Activated naive CD4-positive, alpha-beta T cell treated with anti-CD3 and anti-CD28 coated beads, Interleukin-2, amount 50 U/mL, for 72 hours (primary cell): Measurements from ENCODE around the gene TRPC4AP. TPM values are rescaled to one million over a fixed set of nuclear protein-coding genes. Genes with fewer than 3 reads are reported as not detected.

Experiments used
- ATAC-seq, 2 donors: fragments of 150-1000 bp; cut with Tn5 transposase; 2 replicates each; pipeline ENCODE4 v1.10.0; 2021; ENCODE audit warnings: mild to moderate bottlenecking in 2 of 2, moderate library complexity in 2 of 2
- DNase-seq, 2 donors: peaks; one replicate each; pipeline ENCODE4 v3.0.0; 2021 to 2022; ENCODE audit warnings: low spot score in 2 of 2
- H3K27ac Mint-ChIP-seq, 2 donors: one replicate each; pipeline ENCODE4 v1.8.0; 2022; ENCODE audit warnings: mild to moderate bottlenecking in 2 of 2, mixed read lengths in 2 of 2
- H3K36me3 Mint-ChIP-seq, 2 donors: one replicate each; pipeline ENCODE4 v1.8.0; 2022; ENCODE audit warnings: mixed read lengths in 2 of 2
- H3K9me3 Mint-ChIP-seq, 2 donors: one replicate each; pipeline ENCODE4 v1.8.0; 2022; ENCODE audit warnings: mixed read lengths in 2 of 2
- total RNA-seq, 2 donors: library from RNA; stranded (reverse); gene quantifications; one replicate each; pipeline ENCODE4 v1.2.3, GENCODE V29; 2022

TRPC4AP gene
- total RNA-seq, 2 donors from 2014 or later, result 44.6 to 51.3 TPM

DNA sequence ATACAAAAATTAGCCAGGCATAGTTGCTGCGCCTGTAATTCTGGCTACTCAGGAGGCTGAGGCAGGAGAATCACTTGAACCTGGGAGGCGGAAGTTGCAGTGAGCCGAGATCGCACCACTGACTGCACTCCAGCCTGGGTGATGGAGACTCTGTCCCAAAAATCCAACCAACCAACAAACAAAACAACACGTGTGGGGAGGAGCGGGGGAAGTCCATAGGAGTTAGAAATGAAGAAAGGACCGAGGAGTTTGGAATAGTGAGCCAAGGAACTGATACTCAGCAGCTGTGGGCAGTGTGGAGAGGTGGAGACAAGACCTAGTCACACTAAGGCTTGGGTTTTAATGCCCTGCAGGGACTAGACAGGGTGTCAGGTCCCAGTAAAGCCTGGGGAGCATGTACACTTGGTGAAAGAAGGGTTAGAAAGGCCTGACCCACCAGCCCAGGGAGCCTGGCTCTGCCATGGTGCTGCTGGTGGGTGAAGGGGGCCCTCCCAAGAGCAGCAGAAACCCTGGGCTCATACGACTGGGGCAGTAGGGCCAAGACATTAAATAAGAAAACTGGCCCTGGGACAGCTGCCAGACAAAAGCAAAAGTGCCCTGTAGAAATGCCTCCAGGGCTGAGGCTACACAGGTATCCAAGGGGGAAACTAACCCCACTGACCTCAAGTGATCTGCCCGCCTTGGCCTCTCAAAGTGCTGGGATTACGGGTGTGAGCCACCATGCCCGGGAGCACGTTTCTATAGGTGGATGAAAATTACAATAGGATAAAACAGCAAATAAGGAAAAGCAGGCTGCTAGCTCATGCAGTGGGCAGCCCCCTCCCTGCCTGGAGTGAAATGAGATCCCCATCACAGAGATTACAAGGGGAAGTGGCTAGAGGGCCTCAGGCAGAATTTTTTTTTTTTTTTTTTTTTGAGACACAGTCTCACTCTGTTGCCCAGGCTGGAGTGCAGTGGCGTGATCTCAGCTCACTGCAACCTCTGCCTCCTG is 78.9 kb downstream of the TRPC4AP start:
- H3K9me3 Mint-ChIP-seq, result no peaks in the 10 kb centered on the region
- peaks cover 4 to 5% of the 10 kb centered on the region in 2 donors for H3K36me3 Mint-ChIP-seq
- ATAC-seq (no peak), DNase-seq (peak in 1 of 2 donors; percentile 3)
- peak overlapping the region; percentile 21 to 73 for H3K27ac Mint-ChIP-seq

- Mint-ChIP-seq H3K9me3 (no peaks in the 10 kb centered on the region), H3K36me3 (peaks cover 4 to 7% of the 10 kb centered on the region in 2 donors), H3K27ac (peak overlapping the region in 1 of 2 donors; percentile 29)
- DNase-seq, result no peak
- no peak for ATAC-seq
Observed at GRCh38 chr20:35012227-35013069, 80.2 kb downstream of the TRPC4AP start.

GRCh38 chr20:35011589-35012226 is 80.9 kb downstream of the TRPC4AP start:
- H3K9me3 Mint-ChIP-seq, result no peaks in the 10 kb centered on the region
- ATAC-seq, result no peak
- H3K27ac Mint-ChIP-seq, result peak overlapping the region in 1 of 2 donors; percentile 29
- peaks cover 4 to 7% of the 10 kb centered on the region in 2 donors for H3K36me3 Mint-ChIP-seq
- DNase-seq, result no peak

DNA sequence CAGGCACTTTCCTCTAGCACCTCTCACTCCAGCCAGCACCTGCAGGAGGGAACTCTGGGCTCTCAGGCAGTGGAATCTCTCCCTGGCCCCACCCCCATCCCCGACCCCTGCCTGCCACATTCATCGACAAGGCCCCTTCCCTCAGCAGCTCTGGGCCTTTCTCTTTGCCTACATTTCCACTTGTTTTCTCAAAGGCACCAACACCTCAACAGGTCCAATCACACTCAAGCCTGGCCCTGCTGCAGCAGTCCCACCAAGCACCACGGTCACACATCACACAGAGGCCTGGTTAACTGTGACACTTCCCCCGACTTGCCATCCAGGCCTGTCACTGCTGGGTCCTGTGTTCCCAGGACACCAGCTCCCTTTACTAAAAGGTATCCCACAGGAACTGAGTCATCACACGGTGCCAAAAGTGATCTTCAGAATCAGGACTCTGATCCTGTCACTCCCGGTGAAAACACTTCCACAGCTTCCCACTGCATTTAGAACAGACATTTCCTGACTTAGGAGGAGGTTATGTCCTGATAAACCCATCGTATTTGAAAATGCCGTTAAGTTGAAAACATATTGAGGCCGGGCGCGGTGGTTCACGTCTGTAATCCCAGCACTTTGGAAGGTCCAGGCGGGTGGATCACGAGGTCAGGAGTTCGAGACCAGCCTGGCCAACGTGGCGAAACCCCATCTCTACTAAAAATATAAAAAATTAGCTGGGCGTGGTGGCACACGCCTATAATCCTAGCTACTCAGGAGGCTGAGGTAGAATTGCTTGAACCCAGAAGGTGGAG is 82.0 kb downstream of the TRPC4AP start:
- H3K27ac Mint-ChIP-seq, result peak overlapping the region; percentile 33 to 82
- ATAC-seq (no peak), DNase-seq (no peak)
- H3K9me3 Mint-ChIP-seq, result no peaks in the 10 kb centered on the region
- H3K36me3 Mint-ChIP-seq, result peaks cover 4 to 7% of the 10 kb centered on the region in 2 donors

DNA sequence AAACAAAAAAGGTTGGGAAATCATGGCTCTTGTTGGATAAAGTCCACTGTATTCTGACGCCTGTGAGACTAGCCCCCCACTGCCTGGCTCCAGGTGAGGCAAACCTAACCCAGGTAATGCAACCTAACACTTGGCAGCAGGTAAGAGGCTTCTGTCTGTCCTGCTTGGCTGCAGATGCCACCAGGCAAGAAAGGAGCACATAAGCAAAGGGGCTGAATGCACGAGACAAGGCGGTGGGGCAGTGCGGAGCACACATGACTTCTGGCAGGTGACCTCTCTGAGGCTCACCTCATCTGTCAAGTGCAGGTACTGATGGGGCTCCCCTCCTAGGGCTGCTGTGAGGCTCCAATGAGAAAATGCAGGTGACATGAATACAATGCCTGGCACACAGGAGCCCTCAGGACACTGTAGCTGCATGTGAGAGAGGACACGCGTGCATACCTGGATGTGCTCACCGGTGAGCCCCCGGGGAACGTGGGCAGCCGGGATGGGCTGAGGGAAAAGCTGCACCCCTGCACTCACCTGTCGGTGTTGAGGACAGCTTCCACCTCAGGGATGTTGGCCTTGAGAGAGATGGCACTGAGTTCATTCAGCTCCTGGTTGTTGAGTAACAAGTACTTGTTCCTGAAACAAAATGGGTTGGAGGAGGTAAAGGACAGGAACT is 82.8 kb downstream of the TRPC4AP start:
- ATAC-seq, result no peak
- Mint-ChIP-seq H3K36me3 (peaks cover 4 to 7% of the 10 kb centered on the region in 2 donors), H3K9me3 (no peaks in the 10 kb centered on the region), H3K27ac (peak overlapping the region; percentile 9 to 33)
- peak in 1 of 2 donors; percentile 20 for DNase-seq

DNA sequence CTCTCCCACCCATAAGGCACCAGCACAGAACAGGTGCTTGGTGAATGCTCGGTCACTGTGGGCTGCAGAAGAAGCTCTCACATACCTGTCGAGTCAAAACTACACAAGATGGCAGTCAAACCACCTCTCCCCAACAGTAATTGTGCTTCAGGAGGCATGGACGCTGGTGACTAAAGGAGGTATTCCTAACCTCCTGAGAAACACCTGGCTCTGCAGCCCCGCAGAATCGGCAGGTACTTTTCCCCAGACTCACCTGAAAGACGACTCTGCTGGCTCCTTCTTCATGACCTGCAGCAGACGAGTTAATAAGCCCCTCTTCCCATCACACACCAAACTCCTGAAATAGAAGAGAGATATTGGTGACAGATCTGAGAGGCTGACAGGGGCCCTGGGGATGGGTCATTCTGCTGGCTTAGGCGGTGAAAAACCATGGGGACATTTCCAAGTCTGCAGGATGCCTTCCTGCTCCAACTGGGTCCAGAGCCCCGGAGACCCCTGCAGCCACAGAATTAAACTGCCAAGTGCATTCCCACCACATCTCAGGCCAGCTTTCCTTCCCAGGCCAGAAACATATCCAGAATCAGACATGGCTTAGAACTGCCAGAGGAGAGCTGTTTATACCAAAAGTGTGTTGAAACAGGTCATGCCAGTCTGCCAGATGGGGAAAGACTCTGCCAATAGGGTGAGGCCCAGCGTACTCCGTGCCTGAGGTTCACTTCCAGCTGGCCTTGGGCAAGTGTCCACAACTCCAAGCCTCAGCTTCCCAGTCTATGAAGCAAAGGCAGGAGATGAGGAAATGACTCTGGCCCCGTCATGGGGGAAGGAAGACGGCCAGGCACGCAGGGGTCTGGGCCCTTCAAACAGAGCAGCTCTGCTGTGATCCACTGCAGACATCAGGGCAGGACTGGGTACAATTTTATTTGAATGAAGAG is 83.9 kb downstream of the TRPC4AP start:
- ATAC-seq, result no peak
- H3K9me3 Mint-ChIP-seq, result no peaks in the 10 kb centered on the region
- peak overlapping the region; percentile 17 to 77 for H3K27ac Mint-ChIP-seq
- peak in 1 of 2 donors; percentile 21 for DNase-seq
- peaks cover 4 to 7% of the 10 kb centered on the region in 2 donors for H3K36me3 Mint-ChIP-seq

GRCh38 chr20:35007891-35008290 is 84.7 kb downstream of the TRPC4AP start:
- DNase-seq, result peak in 1 of 2 donors; percentile 31
- Mint-ChIP-seq H3K9me3 (no peaks in the 10 kb centered on the region), H3K36me3 (peaks cover 4 to 7% of the 10 kb centered on the region in 2 donors), H3K27ac (peak overlapping the region; percentile 3 to 17)
- no peak for ATAC-seq

DNA sequence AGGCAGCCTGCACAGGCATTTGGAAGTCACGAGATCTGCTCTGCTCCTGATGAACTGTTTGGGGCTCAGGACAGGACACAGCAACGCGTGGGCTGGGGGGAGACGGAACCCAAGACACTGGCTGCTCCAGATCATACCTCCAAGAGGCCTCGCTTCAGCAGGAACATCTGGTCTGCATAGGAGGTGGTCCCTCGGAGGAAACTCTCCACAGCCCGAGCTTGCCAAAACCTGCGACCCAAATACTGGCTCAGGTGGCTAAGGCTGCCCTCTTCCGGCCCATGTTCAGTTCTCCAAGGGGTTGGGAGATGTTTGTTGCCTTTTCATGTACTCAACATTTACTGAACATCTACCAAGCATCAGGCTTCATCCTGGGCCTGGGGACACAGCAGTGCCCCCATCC is 85.2 kb downstream of the TRPC4AP start:
- peak in 1 of 2 donors; percentile 33 for DNase-seq
- peak overlapping the region in 1 of 2 donors; percentile 3 for H3K27ac Mint-ChIP-seq
- H3K9me3 Mint-ChIP-seq, result no peaks in the 10 kb centered on the region
- peaks cover 4 to 7% of the 10 kb centered on the region in 2 donors for H3K36me3 Mint-ChIP-seq
- no peak for ATAC-seq

- H3K27ac Mint-ChIP-seq, result peak overlapping the region in 1 of 2 donors; percentile 65
- no peaks in the 10 kb centered on the region for H3K9me3 Mint-ChIP-seq
Observed at GRCh38 chr20:35006531-35006971, 86.1 kb downstream of the TRPC4AP start.

DNA sequence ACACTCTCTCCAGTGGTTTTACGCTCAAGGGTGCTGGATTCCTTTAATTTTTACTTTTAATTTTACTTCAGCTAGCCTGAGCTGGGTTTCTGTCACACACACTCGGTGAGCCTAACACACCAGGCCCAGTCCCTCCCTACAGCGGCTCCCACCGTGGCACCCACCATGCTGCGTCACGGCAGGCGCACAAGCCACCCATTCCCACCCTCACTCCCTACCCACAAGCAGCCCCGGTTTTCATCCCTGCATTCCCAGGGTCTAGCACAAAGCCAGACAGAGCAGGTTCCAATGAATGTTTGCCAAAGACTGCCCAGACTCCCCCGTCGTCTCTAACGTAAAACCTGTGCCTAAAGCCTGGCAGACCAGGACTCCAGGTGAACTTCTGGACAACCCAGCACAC is 86.6 kb downstream of the TRPC4AP start:
- no peak for ATAC-seq
- peak overlapping the region in 1 of 2 donors; percentile 65 for H3K27ac Mint-ChIP-seq
- H3K36me3 Mint-ChIP-seq, result peaks cover 4 to 7% of the 10 kb centered on the region in 2 donors
- H3K9me3 Mint-ChIP-seq, result no peaks in the 10 kb centered on the region
- DNase-seq, result peak in 1 of 2 donors; percentile 11

More at GRCh38 chr20:35006531-35006971, 86.1 kb downstream of the TRPC4AP start:
- DNase-seq (peak in 1 of 2 donors; percentile 31), ATAC-seq (no peak)
- H3K36me3 Mint-ChIP-seq, result peaks cover 4 to 7% of the 10 kb centered on the region in 2 donors

- ATAC-seq, result no peak
- H3K9me3 Mint-ChIP-seq, result no peaks in the 10 kb centered on the region
- DNase-seq, result peak in 1 of 2 donors; percentile 20
- no peak overlapping the region for H3K27ac Mint-ChIP-seq
- peaks cover 2 to 7% of the 10 kb centered on the region in 2 donors for H3K36me3 Mint-ChIP-seq
Observed at GRCh38 chr20:35005463-35005961, 87.1 kb downstream of the TRPC4AP start.

DNA sequence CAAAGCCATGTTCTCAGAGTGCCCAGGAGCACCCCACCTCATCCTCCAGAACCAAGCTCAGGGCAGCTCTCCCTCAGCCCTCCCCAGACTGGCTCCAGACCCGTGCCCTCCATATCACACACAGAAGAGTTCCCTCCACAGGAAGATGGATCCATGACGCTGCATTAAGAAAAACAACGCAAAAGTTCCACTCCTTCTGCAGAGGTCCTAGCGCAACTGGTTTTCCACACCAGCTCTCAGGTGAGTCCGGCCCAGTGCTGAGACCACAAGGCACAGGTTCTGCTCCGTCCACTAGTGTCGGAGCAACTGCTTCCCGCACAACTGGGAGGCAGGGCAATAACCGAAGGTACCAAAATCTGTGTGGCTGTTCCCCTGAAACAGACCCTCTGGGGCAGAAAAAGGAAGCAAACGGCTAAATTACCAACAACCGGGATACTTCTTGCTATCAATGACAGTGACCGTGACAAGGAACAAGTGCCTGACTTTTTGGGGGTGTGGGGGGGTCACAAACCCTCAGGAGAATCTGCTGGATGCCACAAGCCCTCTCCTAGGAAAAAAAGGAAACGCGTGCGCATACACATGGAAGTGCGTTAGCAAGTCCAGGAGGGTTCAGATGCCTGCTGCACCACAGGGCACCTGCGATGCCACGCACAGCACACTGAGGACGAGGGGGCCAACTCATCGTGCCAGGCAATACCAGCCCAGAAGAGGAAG is 87.7 kb downstream of the TRPC4AP start:
- ATAC-seq (no peak), DNase-seq (no peak)
- H3K36me3 Mint-ChIP-seq, result peaks cover 0 to 7% of the 10 kb centered on the region in 2 donors
- H3K27ac Mint-ChIP-seq, result peak overlapping the region; percentile 27 to 73
- H3K9me3 Mint-ChIP-seq, result no peaks in the 10 kb centered on the region

DNA sequence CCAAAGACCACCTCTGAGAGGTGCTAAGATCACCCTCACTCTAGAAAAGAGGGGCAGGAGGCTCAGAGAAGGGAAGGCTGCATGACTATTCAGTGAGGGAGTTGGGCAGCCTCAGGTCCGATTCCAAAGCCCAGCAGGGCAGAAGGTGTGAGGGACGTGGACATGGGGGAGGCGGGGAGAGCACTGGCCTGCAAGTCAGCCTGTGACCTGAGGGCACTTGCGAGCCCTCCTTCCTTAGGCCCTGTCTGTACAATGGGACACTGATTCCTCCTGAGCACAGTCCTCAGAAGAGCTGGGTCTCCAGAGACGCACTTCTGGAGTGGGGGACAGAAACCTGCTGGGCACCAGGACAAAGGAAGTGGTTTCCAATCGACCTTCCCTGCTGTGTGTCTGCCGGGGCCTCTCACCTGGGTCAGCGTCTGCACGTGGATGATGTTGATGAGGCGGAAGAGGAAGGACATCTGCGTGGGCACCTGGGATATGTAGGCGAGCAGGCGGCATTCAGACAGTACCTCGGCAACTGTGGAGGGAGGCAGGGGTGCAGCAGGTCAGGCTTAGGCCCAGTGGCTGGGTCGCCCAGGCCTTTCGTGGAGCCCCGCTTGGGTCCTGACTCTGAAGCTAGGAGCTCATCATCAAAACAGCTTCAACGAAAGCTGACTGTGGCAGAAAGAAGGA is 88.4 kb downstream of the TRPC4AP start:
- no peak for DNase-seq
- Mint-ChIP-seq H3K27ac (peak overlapping the region; percentile 27 to 73), H3K9me3 (no peaks in the 10 kb centered on the region), H3K36me3 (peaks cover 0 to 7% of the 10 kb centered on the region in 2 donors)
- ATAC-seq, result no peak
